Esophagus muscularis mucosa (tissue), 4 donors: Measurements from ENCODE around the gene UVRAG. TPM values are rescaled to one million over a fixed set of nuclear protein-coding genes. Genes with fewer than 3 reads are reported as not detected.

Experiments used
- DNase-seq: peaks from one replicate; pipeline ENCODE4 v3.0.0-alpha.2; 2017; ENCODE audit errors: extremely low spot score
- H3K27ac ChIP-seq, 4 donors: fragments of 200-600 bp; sonication (generic); replicated peaks in 1 of 4; 1 replicate in 3 of 4; 2 replicates in 1 of 4; pipeline ENCODE4 v1.5.1; 2016 to 2019; ENCODE audit warnings: mild to moderate bottlenecking in 1 of 4
- H3K27me3 ChIP-seq, 4 donors: fragments of 200-600 bp; sonication (generic); one replicate each; pipeline versions ENCODE4 v1.5.1 to v1.6.0; 2016 to 2019
- H3K36me3 ChIP-seq, 4 donors: fragments of 200-600 bp; sonication (generic); one replicate each; pipeline ENCODE4 v1.5.1; 2016 to 2019
- H3K4me1 ChIP-seq, 4 donors: fragments of 200-600 bp; sonication (generic); one replicate each; pipeline ENCODE4 v1.5.1; 2016 to 2019
- H3K4me3 ChIP-seq, 4 donors: fragments of 200-600 bp; sonication (generic); 1 replicate in 2 of 4; 2 replicates in 2 of 4; pipeline ENCODE4 v1.5.1; 2016 to 2019; ENCODE audit warnings: mild to moderate bottlenecking in 4 of 4, moderate library complexity in 1 of 4
- H3K9me3 ChIP-seq, 4 donors: fragments of 200-600 bp; sonication (generic); 1 replicate in 3 of 4; 2 replicates in 1 of 4; pipeline ENCODE4 v1.5.1; 2016 to 2019
- CTCF ChIP-seq, 3 experiments: fragments of 200-600 bp in 2 of 3; fragments of 450-650 bp in 1 of 3; sonication (generic) in 2 of 3; IDR thresholded peaks; one replicate each; pipeline ENCODE4 v1.5.1; 2017 to 2019; ENCODE audit warnings: antibody characterized with exemption in 3 of 3, mild to moderate bottlenecking in 2 of 3, moderate library complexity in 1 of 3
- EP300 ChIP-seq: sonication (generic); formaldehyde crosslinking; IDR thresholded peaks from one replicate; pipeline ENCODE4 v1.6.1; 2017; ENCODE audit warnings: antibody characterized with exemption
- POLR2A ChIP-seq: fragments of 450-650 bp; IDR thresholded peaks from one replicate; pipeline ENCODE4 v1.6.1; 2017; ENCODE audit warnings: antibody characterized with exemption, moderate library complexity, mild to moderate bottlenecking, low read depth
- POLR2AphosphoS5 ChIP-seq, 2 donors: sonication (generic); formaldehyde crosslinking; IDR thresholded peaks; one replicate each; pipeline ENCODE4 v1.6.1; 2017; ENCODE audit warnings: antibody characterized with exemption in 2 of 2
- WGBS: methylation state at CpG from one replicate; pipeline ENCODE4 v1.1.5; 2018; 5-methylcytosine and 5-hydroxymethylcytosine counted together
- intact Hi-C: fragments of 100-400 bp; cut with DNase I; formaldehyde crosslinking; loops from one replicate; pipeline ENCODE4 v1.15.1; 2023
- total RNA-seq, 4 donors: library from RNA; depleted of rRNA; stranded (reverse); fragments of >200 nt; gene quantifications; one replicate each; pipeline versions ENCODE4 v1.1.0 to v1.2.1, GENCODE V29; 2016

Gene UVRAG
- total RNA-seq, 4 donors from 2014 or later, result 30.6 to 37.4 (median 34.7) TPM

DNA sequence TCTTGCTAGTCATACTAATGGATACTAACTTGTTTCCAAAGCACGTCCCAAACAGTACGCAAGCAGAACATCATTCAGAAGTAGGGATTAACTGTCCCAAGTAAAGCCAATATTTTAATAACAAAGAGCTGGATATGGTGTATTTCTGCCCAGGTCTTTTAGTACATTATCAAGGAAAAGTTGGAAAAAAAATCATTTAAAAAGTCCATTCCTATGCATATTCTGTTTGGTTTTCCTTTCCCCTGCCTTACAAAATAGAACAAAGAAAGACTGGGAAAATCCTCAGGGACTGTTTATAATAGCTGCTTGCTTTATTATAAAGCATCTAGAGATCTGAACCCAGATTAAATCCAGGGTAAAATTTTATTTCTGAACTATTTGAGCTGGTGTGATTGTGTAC lies 83.9 kb downstream of the UVRAG start:
- Histone ChIP-seq H3K36me3 (no peaks in the 10 kb centered on the region), H3K4me3 (no peak overlapping the region), H3K4me1 (peaks cover 0 to 49% (median 37%) of the 10 kb centered on the region in 4 donors), H3K27me3 (no peaks in the 10 kb centered on the region), H3K27ac (no peak overlapping the region), H3K9me3 (no peaks in the 10 kb centered on the region)
- intact Hi-C loops, result loop anchor here (5.0 kb wide), 1 partner anchor 418 kb away; no protein-coding TSS in a partner anchor
- DNase-seq, result no peak
- TF ChIP-seq POLR2AphosphoS5 (IDR thresholded peaks at IDR 0.05), result no peak
- no peak for TF ChIP-seq CTCF (IDR thresholded peaks at IDR 0.05)
- no peak for TF ChIP-seq POLR2A
- no peak for TF ChIP-seq EP300
- WGBS, result 86% methylated on average over 2 of the region's 2 CpGs

GRCh38 chr11:75899806-75900205 lies 84.8 kb downstream of the UVRAG start:
- intact Hi-C loops, result loop anchor here (5.0 kb wide), 1 partner anchor 417 kb away; no protein-coding TSS in a partner anchor
- Histone ChIP-seq H3K27ac (no peak overlapping the region), H3K9me3 (no peaks in the 10 kb centered on the region), H3K36me3 (no peaks in the 10 kb centered on the region), H3K27me3 (no peaks in the 10 kb centered on the region), H3K4me1 (peaks cover 0 to 51% (median 39%) of the 10 kb centered on the region in 4 donors), H3K4me3 (no peak overlapping the region)
- DNase-seq, result no peak
- 58% methylated on average over 2 of the region's 2 CpGs for WGBS
- TF ChIP-seq POLR2AphosphoS5 (IDR thresholded peaks at IDR 0.05) (no peak), EP300 (no peak), POLR2A (no peak)

DNA sequence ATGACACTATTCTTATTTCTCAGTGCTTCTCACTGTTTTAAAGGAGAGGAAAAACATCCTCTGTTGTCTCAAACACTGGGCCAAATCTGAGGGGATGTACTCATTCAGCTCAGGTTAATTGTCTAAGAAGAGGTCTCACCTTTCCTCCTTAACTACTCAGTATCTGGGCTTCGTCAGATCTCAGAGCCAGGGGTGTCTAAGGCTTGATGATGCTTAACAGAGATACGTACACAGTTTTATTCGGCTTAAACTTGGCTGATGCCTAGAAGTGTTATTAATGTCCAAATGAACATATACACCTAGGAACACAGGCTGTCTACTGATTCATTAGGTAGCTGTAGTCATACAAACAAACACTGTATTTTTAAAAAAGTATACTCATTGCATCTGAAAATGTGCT lies 85.8 kb downstream of the UVRAG start:
- Histone ChIP-seq H3K27ac (no peak overlapping the region), H3K4me1 (peaks cover 0 to 51% (median 39%) of the 10 kb centered on the region in 4 donors), H3K4me3 (no peak overlapping the region), H3K27me3 (no peaks in the 10 kb centered on the region), H3K36me3 (no peaks in the 10 kb centered on the region), H3K9me3 (no peaks in the 10 kb centered on the region)
- no peak for TF ChIP-seq POLR2A
- TF ChIP-seq POLR2AphosphoS5 (IDR thresholded peaks at IDR 0.05), result no peak
- no peak for TF ChIP-seq CTCF (IDR thresholded peaks at IDR 0.05)
- no peak for TF ChIP-seq EP300
- WGBS, result 76% methylated on average over 3 of the region's 3 CpGs
- intact Hi-C loops, result no loop called here
- DNase-seq, result no peak

DNA sequence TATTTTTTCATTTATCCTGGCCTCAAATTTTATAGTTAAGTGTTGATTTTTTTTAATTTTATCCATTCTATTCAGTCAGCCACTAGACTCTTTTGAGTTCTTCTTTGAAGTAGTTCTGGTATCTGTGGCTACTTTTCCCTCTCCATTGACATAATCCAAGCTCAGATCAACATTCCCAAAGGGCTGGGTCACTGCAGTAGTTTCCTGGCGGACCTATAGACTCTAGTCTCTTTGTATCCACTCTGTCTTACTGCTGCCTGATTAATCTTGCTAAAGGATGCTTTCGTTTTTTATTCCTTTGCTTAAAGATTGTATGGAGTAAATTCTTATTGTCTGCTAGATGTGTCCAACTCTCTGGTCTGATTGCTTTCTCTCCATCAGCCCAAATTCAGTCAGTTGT lies 87.6 kb downstream of the UVRAG start:
- H3K27ac ChIP-seq, result no peak overlapping the region
- WGBS, result 87% methylated on average over 2 of the region's 2 CpGs
- peaks cover 0 to 51% (median 39%) of the 10 kb centered on the region in 4 donors for H3K4me1 ChIP-seq
- TF ChIP-seq POLR2A (no peak), CTCF (IDR thresholded peaks at IDR 0.05) (no peak), EP300 (no peak), POLR2AphosphoS5 (IDR thresholded peaks at IDR 0.05) (no peak)
- no peak overlapping the region for H3K4me3 ChIP-seq
- H3K36me3 ChIP-seq, result no peaks in the 10 kb centered on the region
- intact Hi-C loops, result no loop called here
- no peaks in the 10 kb centered on the region for H3K9me3 ChIP-seq
- DNase-seq, result no peak
- H3K27me3 ChIP-seq, result no peaks in the 10 kb centered on the region

GRCh38 chr11:75903276-75903675 lies 88.3 kb downstream of the UVRAG start:
- Histone ChIP-seq H3K4me3 (no peak overlapping the region), H3K9me3 (no peaks in the 10 kb centered on the region), H3K4me1 (peaks cover 0 to 51% (median 39%) of the 10 kb centered on the region in 4 donors), H3K27me3 (no peaks in the 10 kb centered on the region), H3K36me3 (no peaks in the 10 kb centered on the region), H3K27ac (no peak overlapping the region)
- intact Hi-C loops, result no loop called here
- no peak for DNase-seq
- TF ChIP-seq POLR2A (no peak), CTCF (IDR thresholded peaks at IDR 0.05) (no peak), POLR2AphosphoS5 (IDR thresholded peaks at IDR 0.05) (no peak), EP300 (no peak)
- 50% methylated on average over 2 of the region's 2 CpGs for WGBS
